ENCODE data around the gene RABEPK.
A peak's percentile ranks its signal among the peaks of the same experiment; 100 is the strongest.
"Not testable (repeated sequence)": the region's sequence is repeated elsewhere in the genome, so short reads cannot be mapped to it uniquely, and the experiment has no call there.

The RABEPK gene

GRCh38 chr9:125176636-125177035 lies 23.7 kb upstream of the RABEPK start:
- Histone ChIP-seq H3K9ac (ENCODE audit: low read length) (no peak overlapping the region), H3K9me3 (ENCODE audit: control insufficient read depth, insufficient read depth, low read depth, low read length) (no peaks in the 10 kb centered on the region)

DNA sequence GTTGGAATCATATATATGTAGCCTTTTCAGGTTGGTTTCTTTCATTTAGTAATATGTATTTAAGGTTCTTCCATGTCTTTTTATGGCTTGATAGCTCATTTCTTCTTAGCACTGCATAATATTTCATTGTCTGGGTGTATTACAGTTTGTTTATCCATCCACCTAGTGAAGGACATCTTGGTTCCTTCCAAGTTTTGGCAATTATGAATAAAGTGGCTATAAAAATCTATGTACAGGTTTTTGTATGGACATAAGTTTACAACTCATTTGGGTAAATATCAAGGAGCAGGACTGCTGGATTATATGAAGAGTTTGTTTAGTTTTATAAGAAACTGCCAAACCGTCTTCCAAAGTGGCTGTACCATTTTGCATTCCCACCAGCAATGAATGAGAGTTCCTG lies 22.5 kb upstream of the RABEPK start:
- Histone ChIP-seq H3K4me1 (ENCODE audit: control insufficient read depth, insufficient read depth, low read length) (no peaks in the 10 kb centered on the region), H3K4me3 (ENCODE audit: low read depth, low read length) (no peak overlapping the region), H3K9me3 (ENCODE audit: control insufficient read depth, insufficient read depth, low read depth, low read length) (no peaks in the 10 kb centered on the region), H3K36me3 (ENCODE audit: control insufficient read depth, insufficient read depth, low read length) (no peaks in the 10 kb centered on the region), H3K27me3 (ENCODE audit: control insufficient read depth, insufficient read depth, low read length) (no peaks in the 10 kb centered on the region), H3K27ac (ENCODE audit: low read depth, low read length) (no peak overlapping the region), H3K9ac (ENCODE audit: low read length) (no peak overlapping the region)

More at GRCh38 chr9:125176636-125177035, 23.7 kb upstream of the RABEPK start:
- H3K4me1 ChIP-seq (ENCODE audit: control insufficient read depth, insufficient read depth, low read length): no peaks in the 10 kb centered on the region
- H3K27me3 ChIP-seq (ENCODE audit: control insufficient read depth, insufficient read depth, low read length): no peaks in the 10 kb centered on the region
- H3K27ac ChIP-seq (ENCODE audit: low read depth, low read length): no peak overlapping the region
- no peaks in the 10 kb centered on the region for H3K36me3 ChIP-seq (ENCODE audit: control insufficient read depth, insufficient read depth, low read length)
- no peak overlapping the region for H3K4me3 ChIP-seq (ENCODE audit: low read depth, low read length)

- not testable (repeated sequence) for H3K27me3 ChIP-seq (ENCODE audit: control insufficient read depth, insufficient read depth, low read length); H3K9me3 ChIP-seq (ENCODE audit: control insufficient read depth, insufficient read depth, low read depth, low read length); H3K4me1 ChIP-seq (ENCODE audit: control insufficient read depth, insufficient read depth, low read length); H3K36me3 ChIP-seq (ENCODE audit: control insufficient read depth, insufficient read depth, low read length); H3K27ac ChIP-seq (ENCODE audit: low read depth, low read length); H3K4me3 ChIP-seq (ENCODE audit: low read depth, low read length); H3K9ac ChIP-seq (ENCODE audit: low read length)
Measured at GRCh38 chr9:125179776-125180175, 20.6 kb upstream of the RABEPK start.

DNA sequence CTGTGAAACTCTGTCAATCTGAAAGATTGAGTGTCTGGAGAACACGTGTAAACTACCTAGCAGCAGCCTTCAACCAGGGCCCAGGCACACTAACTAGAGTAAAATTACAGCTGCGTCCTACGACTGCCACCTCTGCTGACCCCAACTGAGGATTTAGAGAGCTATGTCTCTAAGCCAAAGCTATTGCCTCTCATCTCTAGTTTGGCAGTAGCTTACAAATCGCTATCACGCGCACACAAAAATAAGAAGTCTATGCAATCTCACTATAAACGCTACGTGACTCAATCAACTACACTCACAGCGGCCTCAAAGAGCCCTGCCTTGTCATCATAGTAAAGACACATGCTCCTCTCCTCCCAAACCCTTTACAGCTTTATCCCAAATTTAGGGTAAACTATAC lies 19.5 kb upstream of the RABEPK start:
- Histone ChIP-seq H3K9ac (ENCODE audit: low read length) (no peak overlapping the region), H3K36me3 (ENCODE audit: control insufficient read depth, insufficient read depth, low read length) (no peaks in the 10 kb centered on the region), H3K4me1 (ENCODE audit: control insufficient read depth, insufficient read depth, low read length) (no peaks in the 10 kb centered on the region), H3K27me3 (ENCODE audit: control insufficient read depth, insufficient read depth, low read length) (no peaks in the 10 kb centered on the region), H3K9me3 (ENCODE audit: control insufficient read depth, insufficient read depth, low read depth, low read length) (no peaks in the 10 kb centered on the region), H3K27ac (ENCODE audit: low read depth, low read length) (no peak overlapping the region), H3K4me3 (ENCODE audit: low read depth, low read length) (no peak overlapping the region)

GRCh38 chr9:125181756-125182155 lies 18.6 kb upstream of the RABEPK start:
- H3K4me3 ChIP-seq (ENCODE audit: low read depth, low read length); H3K27ac ChIP-seq (ENCODE audit: low read depth, low read length); H3K9ac ChIP-seq (ENCODE audit: low read length); H3K9me3 ChIP-seq (ENCODE audit: control insufficient read depth, insufficient read depth, low read depth, low read length); H3K4me1 ChIP-seq (ENCODE audit: control insufficient read depth, insufficient read depth, low read length); H3K27me3 ChIP-seq (ENCODE audit: control insufficient read depth, insufficient read depth, low read length); H3K36me3 ChIP-seq (ENCODE audit: control insufficient read depth, insufficient read depth, low read length): not testable (repeated sequence)

DNA sequence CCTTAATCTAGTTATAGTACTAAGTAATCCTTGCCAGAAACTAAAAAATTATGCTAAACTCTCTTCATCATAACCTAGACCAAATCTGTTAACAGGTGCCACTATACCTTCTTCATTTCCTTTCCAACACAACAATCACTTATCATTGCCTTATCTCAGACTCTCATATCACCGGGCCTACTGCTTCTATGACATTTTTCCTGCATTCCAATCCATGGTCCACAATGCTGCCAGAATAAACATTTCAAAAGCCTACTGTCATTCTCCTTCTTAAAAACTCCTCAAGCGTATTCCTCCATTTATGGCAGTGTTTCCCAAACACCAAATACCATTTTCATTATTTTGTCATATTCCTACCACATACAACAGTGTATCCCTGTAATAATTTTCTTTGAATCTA lies 17.3 kb upstream of the RABEPK start:
- Histone ChIP-seq H3K9me3 (ENCODE audit: control insufficient read depth, insufficient read depth, low read depth, low read length) (no peaks in the 10 kb centered on the region), H3K9ac (ENCODE audit: low read length) (no peak overlapping the region), H3K36me3 (ENCODE audit: control insufficient read depth, insufficient read depth, low read length) (no peaks in the 10 kb centered on the region), H3K27me3 (ENCODE audit: control insufficient read depth, insufficient read depth, low read length) (no peaks in the 10 kb centered on the region), H3K27ac (ENCODE audit: low read depth, low read length) (no peak overlapping the region), H3K4me1 (ENCODE audit: control insufficient read depth, insufficient read depth, low read length) (no peaks in the 10 kb centered on the region), H3K4me3 (ENCODE audit: low read depth, low read length) (no peak overlapping the region)

GRCh38 chr9:125183561-125183960 lies 16.8 kb upstream of the RABEPK start:
- Histone ChIP-seq H3K27me3 (ENCODE audit: control insufficient read depth, insufficient read depth, low read length) (no peaks in the 10 kb centered on the region), H3K9ac (ENCODE audit: low read length) (no peak overlapping the region), H3K4me1 (ENCODE audit: control insufficient read depth, insufficient read depth, low read length) (no peaks in the 10 kb centered on the region), H3K9me3 (ENCODE audit: control insufficient read depth, insufficient read depth, low read depth, low read length) (no peaks in the 10 kb centered on the region), H3K36me3 (ENCODE audit: control insufficient read depth, insufficient read depth, low read length) (no peaks in the 10 kb centered on the region), H3K27ac (ENCODE audit: low read depth, low read length) (no peak overlapping the region), H3K4me3 (ENCODE audit: low read depth, low read length) (no peak overlapping the region)

- Histone ChIP-seq H3K27ac (ENCODE audit: low read depth, low read length) (peak overlapping the region; percentile 81), H3K4me3 (ENCODE audit: low read depth, low read length) (peak overlapping the region; percentile 90), H3K27me3 (ENCODE audit: control insufficient read depth, insufficient read depth, low read length) (no peaks in the 10 kb centered on the region), H3K36me3 (ENCODE audit: control insufficient read depth, insufficient read depth, low read length) (no peaks in the 10 kb centered on the region), H3K9ac (ENCODE audit: low read length) (peak overlapping the region; percentile 81), H3K9me3 (ENCODE audit: control insufficient read depth, insufficient read depth, low read depth, low read length) (no peaks in the 10 kb centered on the region), H3K4me1 (ENCODE audit: control insufficient read depth, insufficient read depth, low read length) (peaks cover 4% of the 10 kb centered on the region; the same call in 1 of the 2 replicates)
Measured at GRCh38 chr9:125189011-125189360, 11.4 kb upstream of the RABEPK start.

DNA sequence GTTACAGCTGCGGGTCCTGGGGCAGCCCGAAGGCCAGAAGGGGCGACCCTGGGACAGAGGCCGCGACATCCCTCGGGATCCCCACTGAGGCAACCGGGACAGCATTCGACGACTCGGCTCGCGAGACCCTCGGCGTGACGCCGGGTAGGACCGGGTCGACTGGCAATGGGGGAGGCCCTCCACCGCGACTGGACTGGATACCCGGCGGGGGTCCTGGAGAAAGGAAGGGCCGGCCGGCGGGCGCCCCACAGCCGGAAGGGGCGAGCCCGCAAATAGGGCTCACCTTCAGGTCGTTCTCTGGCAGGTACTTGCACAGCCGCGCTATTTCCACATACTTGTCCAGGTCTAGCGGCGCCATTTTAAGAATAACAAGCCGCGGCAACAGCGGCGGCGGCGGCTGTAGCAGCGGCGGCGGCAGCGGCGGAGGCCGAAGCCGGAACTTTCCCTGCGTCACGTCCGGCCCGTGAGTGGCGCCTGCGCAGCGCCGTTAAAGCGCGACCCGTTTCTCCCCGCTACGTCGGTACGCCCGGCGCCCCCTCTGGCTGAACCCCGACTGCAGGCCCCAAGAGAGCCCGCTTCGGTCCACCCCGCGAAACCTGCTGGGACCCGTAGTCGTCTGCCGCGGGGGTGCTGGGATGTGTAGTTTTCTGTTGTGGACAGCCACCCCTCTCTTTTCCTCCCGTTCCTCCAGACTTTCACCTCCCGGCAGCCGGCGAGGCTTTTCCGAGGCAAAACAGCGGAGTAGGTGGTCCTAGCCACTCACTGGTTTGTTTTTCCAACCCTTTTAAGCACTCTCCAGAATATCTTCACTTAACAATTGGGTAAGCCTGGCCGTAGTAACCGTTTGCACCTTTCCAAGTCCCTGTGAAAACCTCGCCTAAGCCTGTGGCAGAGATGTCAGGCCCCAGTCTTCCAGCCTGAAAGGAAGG lies 10.7 kb upstream of the RABEPK start, which contains the start of gene PPP6C:
Gene PPP6C (minus strand): TSS at position 443 of the 929 bp plus-strand sequence. CDS start 85 bp downstream, at position 358.
- no peaks in the 10 kb centered on the region for H3K9me3 ChIP-seq (ENCODE audit: control insufficient read depth, insufficient read depth, low read depth, low read length)
- H3K27ac ChIP-seq (ENCODE audit: low read depth, low read length): peak within 1 kb of the TSS; percentile 81
- no peaks in the 10 kb centered on the region for H3K27me3 ChIP-seq (ENCODE audit: control insufficient read depth, insufficient read depth, low read length)
- peaks cover 4% of the 10 kb centered on the region; the same call in 1 of the 2 replicates for H3K4me1 ChIP-seq (ENCODE audit: control insufficient read depth, insufficient read depth, low read length)
- peak within 1 kb of the TSS; percentile 90 for H3K4me3 ChIP-seq (ENCODE audit: low read depth, low read length)
- H3K36me3 ChIP-seq (ENCODE audit: control insufficient read depth, insufficient read depth, low read length): no peaks in the 10 kb centered on the region
- peak within 1 kb of the TSS; percentile 81 for H3K9ac ChIP-seq (ENCODE audit: low read length)

- Histone ChIP-seq H3K9ac (ENCODE audit: low read length) (peak overlapping the region; percentile 81), H3K9me3 (ENCODE audit: control insufficient read depth, insufficient read depth, low read depth, low read length) (no peaks in the 10 kb centered on the region), H3K36me3 (ENCODE audit: control insufficient read depth, insufficient read depth, low read length) (no peaks in the 10 kb centered on the region), H3K4me1 (ENCODE audit: control insufficient read depth, insufficient read depth, low read length) (peaks cover 4% of the 10 kb centered on the region; the same call in 1 of the 2 replicates), H3K27ac (ENCODE audit: low read depth, low read length) (peak overlapping the region; percentile 81), H3K27me3 (ENCODE audit: control insufficient read depth, insufficient read depth, low read length) (no peaks in the 10 kb centered on the region), H3K4me3 (ENCODE audit: low read depth, low read length) (peak overlapping the region; percentile 90)
Measured at GRCh38 chr9:125190361-125190801, 10.0 kb upstream of the RABEPK start.

DNA sequence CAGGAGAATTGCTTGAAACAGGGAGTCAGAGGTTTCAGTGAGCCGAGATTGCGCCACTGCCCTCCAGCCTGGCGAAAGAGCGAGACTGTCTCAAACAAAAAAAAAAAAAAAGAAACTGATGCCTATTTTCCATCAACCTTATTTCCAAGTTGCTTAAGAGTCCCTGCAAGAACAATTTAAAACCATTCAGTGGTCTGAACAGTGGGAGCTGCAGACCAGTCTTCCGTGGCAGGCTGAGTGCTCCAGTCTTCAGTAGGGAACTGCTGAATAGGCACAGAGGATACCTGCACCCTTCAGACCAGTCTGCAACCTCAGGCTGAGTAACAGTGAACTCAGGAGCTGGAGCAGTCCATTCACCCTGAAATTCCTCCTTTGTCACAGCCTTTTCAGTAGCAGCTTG lies 5.9 kb upstream of the RABEPK start:
- not testable (repeated sequence) for H3K4me1 ChIP-seq (ENCODE audit: control insufficient read depth, insufficient read depth, low read length); H3K9me3 ChIP-seq (ENCODE audit: control insufficient read depth, insufficient read depth, low read depth, low read length); H3K36me3 ChIP-seq (ENCODE audit: control insufficient read depth, insufficient read depth, low read length); H3K27ac ChIP-seq (ENCODE audit: low read depth, low read length); H3K9ac ChIP-seq (ENCODE audit: low read length); H3K27me3 ChIP-seq (ENCODE audit: control insufficient read depth, insufficient read depth, low read length); H3K4me3 ChIP-seq (ENCODE audit: low read depth, low read length)

All from HUES6 (cell line).